Measurements from ENCODE around the gene GFY. TPM values are rescaled to one million over a fixed set of nuclear protein-coding genes. Genes with fewer than 3 reads are reported as not detected.

Gene GFY
- total and polyA plus RNA-seq, 2 experiments from 2014 or later: 1.2 TPM; not detected in 1

DNA sequence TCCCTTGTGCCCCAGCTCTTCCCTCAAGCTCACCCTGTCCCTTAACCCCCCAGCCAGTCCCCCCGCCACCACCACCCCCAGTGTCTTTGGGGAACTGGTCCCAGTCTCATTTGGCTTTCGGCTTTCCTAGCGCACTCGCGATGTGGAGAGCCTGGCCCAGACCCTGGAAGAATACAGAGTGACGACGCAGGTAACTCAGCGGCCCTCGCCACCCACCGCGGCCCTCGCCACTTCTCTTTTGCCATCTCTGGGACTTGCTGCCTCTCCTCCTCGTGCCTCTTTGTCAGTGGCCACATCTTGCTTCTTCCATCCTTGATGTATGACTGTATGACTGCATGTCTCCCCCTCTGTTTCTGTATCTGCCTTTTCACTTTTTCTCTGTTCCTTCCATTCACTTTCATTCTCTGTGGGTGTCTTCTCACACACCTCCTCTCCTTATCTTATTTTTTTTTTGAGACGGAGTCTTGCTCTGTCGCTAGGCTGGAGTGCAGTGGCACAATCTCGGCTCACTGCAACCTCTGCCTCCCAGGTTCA lies 17.6 kb upstream of the GFY start:
- Histone ChIP-seq H3K36me3 (ENCODE audit: insufficient read depth) (no peaks in the 10 kb centered on the region), H3K4me2 (no peak overlapping the region), H3K27ac (ENCODE audit: low read depth) (no peak overlapping the region), H3F3A (replicated peaks; ENCODE audit: low read depth) (peaks cover 8% of the 10 kb centered on the region; the same call in 1 of the 2 replicates), H3K79me2 (replicated peaks; ENCODE audit: insufficient read depth) (no peaks in the 10 kb centered on the region), H3K27me3 (ENCODE audit: insufficient read depth) (no peaks in the 10 kb centered on the region), H3K4me1 (ENCODE audit: insufficient read depth) (peaks cover 20% of the 10 kb centered on the region), H3K9me2 (ENCODE audit: insufficient read depth) (no peaks in the 10 kb centered on the region), H2AFZ (no peak overlapping the region), H3K4me3 (no peak overlapping the region), H4K20me1 (replicated peaks; ENCODE audit: insufficient read depth) (no peaks in the 10 kb centered on the region)
- Mint-ChIP-seq H3K27me3 (ENCODE audit: insufficient read depth, low read depth, poor library complexity) (peaks cover 22% of the 10 kb centered on the region), H3K36me3 (ENCODE audit: low read depth) (no peaks in the 10 kb centered on the region), H3K4me1 (peaks cover 22% of the 10 kb centered on the region), H3K4me3 (no peak overlapping the region; the same call in 2 of the 3 replicates), H3K9me3 (no peaks in the 10 kb centered on the region; the same call in 2 of the 3 replicates), H3K27ac (no peak overlapping the region)
- DNase-seq (ENCODE audit: low spot score) (no peak), ATAC-seq (no peak)
- TF ChIP-seq EZH2 (IDR thresholded peaks at IDR 0.05; ENCODE audit: low read depth, unreplicated experiment) (no peak), ZNF331 (CRISPR knock-in tag; IDR thresholded peaks at IDR 0.05; ENCODE audit: low read depth) (no peak), STAT1 (IDR thresholded peaks at IDR 0.05; ENCODE audit: unreplicated experiment) (no peak), ZNF114 (CRISPR knock-in tag; IDR thresholded peaks at IDR 0.05) (no peak), CREB1 (CRISPR knock-in tag; IDR thresholded peaks at IDR 0.05; ENCODE audit: low read depth) (no peak), POLR2AphosphoS5 (IDR thresholded peaks at IDR 0.05; ENCODE audit: low read depth) (no peak), NANOG (IDR thresholded peaks at IDR 0.05; ENCODE audit: borderline replicate concordance) (no peak)
- TF ChIP-seq, protein P1, sequence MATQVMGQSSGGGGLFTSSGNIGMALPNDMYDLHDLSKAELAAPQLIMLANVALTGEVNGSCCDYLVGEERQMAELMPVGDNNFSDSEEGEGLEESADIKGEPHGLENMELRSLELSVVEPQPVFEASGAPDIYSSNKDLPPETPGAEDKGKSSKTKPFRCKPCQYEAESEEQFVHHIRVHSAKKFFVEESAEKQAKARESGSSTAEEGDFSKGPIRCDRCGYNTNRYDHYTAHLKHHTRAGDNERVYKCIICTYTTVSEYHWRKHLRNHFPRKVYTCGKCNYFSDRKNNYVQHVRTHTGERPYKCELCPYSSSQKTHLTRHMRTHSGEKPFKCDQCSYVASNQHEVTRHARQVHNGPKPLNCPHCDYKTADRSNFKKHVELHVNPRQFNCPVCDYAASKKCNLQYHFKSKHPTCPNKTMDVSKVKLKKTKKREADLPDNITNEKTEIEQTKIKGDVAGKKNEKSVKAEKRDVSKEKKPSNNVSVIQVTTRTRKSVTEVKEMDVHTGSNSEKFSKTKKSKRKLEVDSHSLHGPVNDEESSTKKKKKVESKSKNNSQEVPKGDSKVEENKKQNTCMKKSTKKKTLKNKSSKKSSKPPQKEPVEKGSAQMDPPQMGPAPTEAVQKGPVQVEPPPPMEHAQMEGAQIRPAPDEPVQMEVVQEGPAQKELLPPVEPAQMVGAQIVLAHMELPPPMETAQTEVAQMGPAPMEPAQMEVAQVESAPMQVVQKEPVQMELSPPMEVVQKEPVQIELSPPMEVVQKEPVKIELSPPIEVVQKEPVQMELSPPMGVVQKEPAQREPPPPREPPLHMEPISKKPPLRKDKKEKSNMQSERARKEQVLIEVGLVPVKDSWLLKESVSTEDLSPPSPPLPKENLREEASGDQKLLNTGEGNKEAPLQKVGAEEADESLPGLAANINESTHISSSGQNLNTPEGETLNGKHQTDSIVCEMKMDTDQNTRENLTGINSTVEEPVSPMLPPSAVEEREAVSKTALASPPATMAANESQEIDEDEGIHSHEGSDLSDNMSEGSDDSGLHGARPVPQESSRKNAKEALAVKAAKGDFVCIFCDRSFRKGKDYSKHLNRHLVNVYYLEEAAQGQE (IDR thresholded peaks at IDR 0.05; ENCODE audit: unreplicated experiment): no peak
- TF ChIP-seq, protein P2, sequence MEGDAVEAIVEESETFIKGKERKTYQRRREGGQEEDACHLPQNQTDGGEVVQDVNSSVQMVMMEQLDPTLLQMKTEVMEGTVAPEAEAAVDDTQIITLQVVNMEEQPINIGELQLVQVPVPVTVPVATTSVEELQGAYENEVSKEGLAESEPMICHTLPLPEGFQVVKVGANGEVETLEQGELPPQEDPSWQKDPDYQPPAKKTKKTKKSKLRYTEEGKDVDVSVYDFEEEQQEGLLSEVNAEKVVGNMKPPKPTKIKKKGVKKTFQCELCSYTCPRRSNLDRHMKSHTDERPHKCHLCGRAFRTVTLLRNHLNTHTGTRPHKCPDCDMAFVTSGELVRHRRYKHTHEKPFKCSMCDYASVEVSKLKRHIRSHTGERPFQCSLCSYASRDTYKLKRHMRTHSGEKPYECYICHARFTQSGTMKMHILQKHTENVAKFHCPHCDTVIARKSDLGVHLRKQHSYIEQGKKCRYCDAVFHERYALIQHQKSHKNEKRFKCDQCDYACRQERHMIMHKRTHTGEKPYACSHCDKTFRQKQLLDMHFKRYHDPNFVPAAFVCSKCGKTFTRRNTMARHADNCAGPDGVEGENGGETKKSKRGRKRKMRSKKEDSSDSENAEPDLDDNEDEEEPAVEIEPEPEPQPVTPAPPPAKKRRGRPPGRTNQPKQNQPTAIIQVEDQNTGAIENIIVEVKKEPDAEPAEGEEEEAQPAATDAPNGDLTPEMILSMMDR (conservative IDR thresholded peaks at IDR 0.05; ENCODE audit: low read depth in 2 of 2): no peak
- TF ChIP-seq, protein P3, sequence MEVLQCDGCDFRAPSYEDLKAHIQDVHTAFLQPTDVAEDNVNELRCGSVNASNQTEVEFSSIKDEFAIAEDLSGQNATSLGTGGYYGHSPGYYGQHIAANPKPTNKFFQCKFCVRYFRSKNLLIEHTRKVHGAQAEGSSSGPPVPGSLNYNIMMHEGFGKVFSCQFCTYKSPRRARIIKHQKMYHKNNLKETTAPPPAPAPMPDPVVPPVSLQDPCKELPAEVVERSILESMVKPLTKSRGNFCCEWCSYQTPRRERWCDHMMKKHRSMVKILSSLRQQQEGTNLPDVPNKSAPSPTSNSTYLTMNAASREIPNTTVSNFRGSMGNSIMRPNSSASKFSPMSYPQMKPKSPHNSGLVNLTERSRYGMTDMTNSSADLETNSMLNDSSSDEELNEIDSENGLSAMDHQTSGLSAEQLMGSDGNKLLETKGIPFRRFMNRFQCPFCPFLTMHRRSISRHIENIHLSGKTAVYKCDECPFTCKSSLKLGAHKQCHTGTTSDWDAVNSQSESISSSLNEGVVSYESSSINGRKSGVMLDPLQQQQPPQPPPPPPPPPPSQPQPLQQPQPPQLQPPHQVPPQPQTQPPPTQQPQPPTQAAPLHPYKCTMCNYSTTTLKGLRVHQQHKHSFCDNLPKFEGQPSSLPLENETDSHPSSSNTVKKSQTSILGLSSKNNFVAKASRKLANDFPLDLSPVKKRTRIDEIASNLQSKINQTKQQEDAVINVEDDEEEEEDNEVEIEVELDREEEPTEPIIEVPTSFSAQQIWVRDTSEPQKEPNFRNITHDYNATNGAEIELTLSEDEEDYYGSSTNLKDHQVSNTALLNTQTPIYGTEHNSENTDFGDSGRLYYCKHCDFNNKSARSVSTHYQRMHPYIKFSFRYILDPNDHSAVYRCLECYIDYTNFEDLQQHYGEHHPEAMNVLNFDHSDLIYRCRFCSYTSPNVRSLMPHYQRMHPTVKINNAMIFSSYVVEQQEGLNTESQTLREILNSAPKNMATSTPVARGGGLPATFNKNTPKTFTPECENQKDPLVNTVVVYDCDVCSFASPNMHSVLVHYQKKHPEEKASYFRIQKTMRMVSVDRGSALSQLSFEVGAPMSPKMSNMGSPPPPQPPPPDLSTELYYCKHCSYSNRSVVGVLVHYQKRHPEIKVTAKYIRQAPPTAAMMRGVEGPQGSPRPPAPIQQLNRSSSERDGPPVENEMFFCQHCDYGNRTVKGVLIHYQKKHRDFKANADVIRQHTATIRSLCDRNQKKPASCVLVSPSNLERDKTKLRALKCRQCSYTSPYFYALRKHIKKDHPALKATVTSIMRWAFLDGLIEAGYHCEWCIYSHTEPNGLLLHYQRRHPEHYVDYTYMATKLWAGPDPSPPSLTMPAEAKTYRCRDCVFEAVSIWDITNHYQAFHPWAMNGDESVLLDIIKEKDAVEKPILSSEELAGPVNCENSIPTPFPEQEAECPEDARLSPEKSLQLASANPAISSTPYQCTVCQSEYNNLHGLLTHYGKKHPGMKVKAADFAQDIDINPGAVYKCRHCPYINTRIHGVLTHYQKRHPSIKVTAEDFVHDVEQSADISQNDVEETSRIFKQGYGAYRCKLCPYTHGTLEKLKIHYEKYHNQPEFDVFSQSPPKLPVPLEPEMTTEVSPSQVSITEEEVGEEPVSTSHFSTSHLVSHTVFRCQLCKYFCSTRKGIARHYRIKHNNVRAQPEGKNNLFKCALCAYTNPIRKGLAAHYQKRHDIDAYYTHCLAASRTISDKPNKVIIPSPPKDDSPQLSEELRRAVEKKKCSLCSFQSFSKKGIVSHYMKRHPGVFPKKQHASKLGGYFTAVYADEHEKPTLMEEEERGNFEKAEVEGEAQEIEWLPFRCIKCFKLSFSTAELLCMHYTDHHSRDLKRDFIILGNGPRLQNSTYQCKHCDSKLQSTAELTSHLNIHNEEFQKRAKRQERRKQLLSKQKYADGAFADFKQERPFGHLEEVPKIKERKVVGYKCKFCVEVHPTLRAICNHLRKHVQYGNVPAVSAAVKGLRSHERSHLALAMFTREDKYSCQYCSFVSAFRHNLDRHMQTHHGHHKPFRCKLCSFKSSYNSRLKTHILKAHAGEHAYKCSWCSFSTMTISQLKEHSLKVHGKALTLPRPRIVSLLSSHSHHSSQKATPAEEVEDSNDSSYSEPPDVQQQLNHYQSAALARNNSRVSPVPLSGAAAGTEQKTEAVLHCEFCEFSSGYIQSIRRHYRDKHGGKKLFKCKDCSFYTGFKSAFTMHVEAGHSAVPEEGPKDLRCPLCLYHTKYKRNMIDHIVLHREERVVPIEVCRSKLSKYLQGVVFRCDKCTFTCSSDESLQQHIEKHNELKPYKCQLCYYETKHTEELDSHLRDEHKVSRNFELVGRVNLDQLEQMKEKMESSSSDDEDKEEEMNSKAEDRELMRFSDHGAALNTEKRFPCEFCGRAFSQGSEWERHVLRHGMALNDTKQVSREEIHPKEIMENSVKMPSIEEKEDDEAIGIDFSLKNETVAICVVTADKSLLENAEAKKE (CRISPR knock-in tag; IDR thresholded peaks at IDR 0.05): no peak
